Neural progenitor cell (in vitro differentiated cells): ENCODE measurements around the gene C4B.
"Not testable (repeated sequence)": the region's sequence is repeated elsewhere in the genome, so short reads cannot be mapped to it uniquely, and the experiment has no call there.

ENCODE experiments used
- CTCF ChIP-seq: fragments of 200-600 bp; sonication (generic); IDR thresholded peaks from 2 replicates; pipeline ENCODE4 v1.5.1; 2017; ENCODE audit warnings: antibody characterized with exemption, mild to moderate bottlenecking
- EZH2phosphoT487 ChIP-seq: fragments of 200-600 bp; sonication (generic); IDR thresholded peaks from 2 replicates; pipeline ENCODE4 v1.6.1; 2017; ENCODE audit warnings: antibody characterized with exemption

- not testable (repeated sequence) for TF ChIP-seq EZH2phosphoT487, CTCF
Measured at GRCh38 chr6:32008616-32009015, 6.0 kb upstream of the C4B start.
